Measurements from ENCODE around the gene NCK2.

GRCh38 chr2:105769504-105769903, 24.8 kb downstream of the NCK2 start:
- TF ChIP-seq CTCF (IDR thresholded peaks at IDR 0.05) (peak in 1 of 6 experiments; percentile 52), POLR2A (IDR thresholded peaks at IDR 0.05) (no peak)

Data from esophagus squamous epithelium (tissue), 4 donors.